SK-N-SH (cell line): Measurements from ENCODE around the gene TPSAB1. TPM values are rescaled to one million over a fixed set of nuclear protein-coding genes. Genes with fewer than 3 reads are reported as not detected.

Experiments
- CTCF ChIA-PET: fragments of 300-600, 350-600 bp; formaldehyde crosslinking; extraction: SDS; loops from one replicate; lab custom pipeline; 2021; lab: Yijun Ruan, JAX
- POLR2A ChIA-PET: fragments of 350-600 bp; sonication (Branson Sonifier 250); formaldehyde crosslinking; extraction: SDS; loops from one replicate; lab custom pipeline; 2020; ENCODE audit warnings: antibody characterized with exemption, inconsistent platforms; lab: Yijun Ruan, JAX
- DNase-seq: peaks from one replicate; pipeline ENCODE4 v3.0.0; 2012
- H2AFZ ChIP-seq: fragments of 200-600 bp; sonication (generic); 2 replicates; pipeline ENCODE4 v1.8.1; 2016; ENCODE audit warnings: antibody characterized with exemption, mild to moderate bottlenecking, low read depth
- H3F3A ChIP-seq: fragments of 200-600 bp; sonication (generic); replicated peaks from 2 replicates; pipeline ENCODE3; 2016; ENCODE audit warnings: antibody characterized with exemption, mild to moderate bottlenecking; ENCODE audit not compliant: insufficient read depth
- H3K27ac ChIP-seq, 2 experiments: fragments of 200-500 bp in 1 of 2; fragments of 200-600 bp in 1 of 2; sonication (Bioruptor generic) in 1 of 2; sonication (generic), shearing (Covaris generic) in 1 of 2; 2 replicates each; pipeline versions ENCODE4 v1.5.1 to v1.6.1; 2014 to 2016; ENCODE audit warnings: low read depth in 2 of 2, inconsistent platforms in 1 of 2, low read length in 1 of 2, mild to moderate bottlenecking in 1 of 2, mixed read lengths in 1 of 2
- H3K27me3 ChIP-seq: fragments of 200-600 bp; sonication (generic), shearing (Covaris generic); 2 replicates; pipeline ENCODE4 v1.6.1; 2016; ENCODE audit warnings: mixed run types; ENCODE audit not compliant: insufficient read depth
- H3K36me3 ChIP-seq, 2 experiments: fragments of 200-500 bp in 1 of 2; fragments of 200-600 bp in 1 of 2; sonication (Bioruptor generic) in 1 of 2; sonication (generic) in 1 of 2; replicated peaks in 1 of 2; 2 replicates each; pipeline versions ENCODE3 to v1.5.1; 2014 to 2016; ENCODE audit warnings: low read length in 1 of 2, mild to moderate bottlenecking in 1 of 2; ENCODE audit not compliant: insufficient read depth in 2 of 2, control insufficient read depth in 1 of 2
- H3K4me1 ChIP-seq, 2 experiments: fragments of 200-500 bp in 1 of 2; fragments of 200-600 bp in 1 of 2; sonication (Bioruptor generic) in 1 of 2; sonication (generic), shearing (Covaris generic) in 1 of 2; 2 replicates each; pipeline versions ENCODE4 v1.5.1 to v1.6.1; 2014 to 2016; ENCODE audit warnings: low read depth in 1 of 2, low read length in 1 of 2, mixed run types in 1 of 2; ENCODE audit not compliant: insufficient read depth in 2 of 2, control insufficient read depth in 1 of 2
- H3K4me2 ChIP-seq: fragments of 200-600 bp; sonication (generic), shearing (Covaris generic); 2 replicates; pipeline ENCODE4 v1.6.1; 2017; ENCODE audit warnings: mixed run types
- H3K4me3 ChIP-seq, 2 experiments: fragments of 200-500 bp in 1 of 2; fragments of 200-600 bp in 1 of 2; sonication (Bioruptor generic) in 1 of 2; sonication (generic), shearing (Covaris generic) in 1 of 2; 2 replicates each; pipeline versions ENCODE4 v1.5.1 to v1.8.1; 2014 to 2016; ENCODE audit warnings: low read depth in 2 of 2, inconsistent platforms in 1 of 2, low read length in 1 of 2, mild to moderate bottlenecking in 1 of 2, mixed read lengths in 1 of 2, moderate library complexity in 1 of 2
- H3K79me2 ChIP-seq: fragments of 200-600 bp; sonication (generic); 2 replicates; pipeline ENCODE4 v1.8.1; 2017; ENCODE audit warnings: mild to moderate bottlenecking; ENCODE audit not compliant: insufficient read depth
- H3K9ac ChIP-seq: fragments of 200-600 bp; sonication (generic); 2 replicates; pipeline ENCODE4 v1.6.1; 2017; ENCODE audit warnings: mixed run types
- H3K9me2 ChIP-seq: fragments of 200-600 bp; sonication (generic); 2 replicates; pipeline ENCODE4 v1.6.1; 2017; ENCODE audit warnings: mixed run types
- H3K9me3 ChIP-seq: fragments of 200-600 bp; sonication (generic); 2 replicates; pipeline ENCODE4 v1.6.1; 2017; ENCODE audit warnings: mixed run types, mild to moderate bottlenecking, moderate library complexity
- H4K20me1 ChIP-seq: fragments of 200-600 bp; sonication (generic); 2 replicates; pipeline ENCODE4 v1.6.1; 2017; ENCODE audit warnings: mild to moderate bottlenecking, mixed run types; ENCODE audit not compliant: insufficient read depth
- ELF1 ChIP-seq: IDR thresholded peaks from 2 replicates; pipeline ENCODE4 v1.4.0; 2012
- EZH2phosphoT487 ChIP-seq: fragments of 200-600 bp; sonication (generic); IDR thresholded peaks from 2 replicates; pipeline ENCODE4 v1.6.1; 2017; ENCODE audit warnings: low read depth, mixed run types, mild to moderate bottlenecking, antibody characterized with exemption, moderate library complexity, borderline replicate concordance
- GABPA ChIP-seq: IDR thresholded peaks from 2 replicates; pipeline ENCODE4 v1.4.0; 2012; ENCODE audit warnings: low read depth, mild to moderate bottlenecking
- JUND ChIP-seq: IDR thresholded peaks from 2 replicates; pipeline ENCODE4 v1.4.0; 2012
- NFIC ChIP-seq: IDR thresholded peaks from 2 replicates; pipeline ENCODE4 v1.4.0; 2012; ENCODE audit warnings: borderline replicate concordance
- NRF1 ChIP-seq: IDR thresholded peaks from 2 replicates; pipeline ENCODE4 v1.6.1; 2012; ENCODE audit warnings: low read depth, mild to moderate bottlenecking, low read length
- RCOR1 ChIP-seq: fragments of 150-350 bp; IDR thresholded peaks from 2 replicates; pipeline ENCODE4 v1.6.1; 2017; ENCODE audit warnings: antibody characterized with exemption, low read length
- SIN3A ChIP-seq: IDR thresholded peaks from 2 replicates; pipeline ENCODE4 v1.6.1; 2012; ENCODE audit warnings: low read depth, mild to moderate bottlenecking, low read length, moderate library complexity, borderline replicate concordance
- SMC3 ChIP-seq: IDR thresholded peaks from 2 replicates; pipeline ENCODE4 v1.6.1; 2012; ENCODE audit warnings: low read depth, low read length, improper control_type of control experiment
- TAF1 ChIP-seq: IDR thresholded peaks from 2 replicates; pipeline ENCODE4 v1.6.1; 2012; ENCODE audit warnings: low read depth, mild to moderate bottlenecking, low read length, moderate library complexity, borderline replicate concordance
- TEAD4 ChIP-seq: IDR thresholded peaks from 2 replicates; pipeline ENCODE4 v1.4.0; 2012; ENCODE audit warnings: mild to moderate bottlenecking, borderline replicate concordance; ENCODE audit not compliant: insufficient read depth
- WGBS: methylation state at CpG from one replicate; pipeline ENCODE4 v1.1.6; 2017; ENCODE audit warnings: low lambda C conversion rate; 5-methylcytosine and 5-hydroxymethylcytosine counted together
- polyA plus RNA-seq, 3 experiments: library from polyadenylated mRNA; depleted of rRNA; stranded (reverse); fragments of >200 nt; gene quantifications; 2 replicates each; pipeline ENCODE4 v1.2.3, GENCODE V29; 2012
- TF ChIP-seq, protein P1 (sequence below): IDR thresholded peaks from 2 replicates; pipeline ENCODE4 v1.6.1; 2012; ENCODE audit warnings: mild to moderate bottlenecking, low read depth, low read length, moderate library complexity
- TF ChIP-seq, protein P2 (sequence below): fragments of 150-350 bp; IDR thresholded peaks from 2 replicates; pipeline ENCODE4 v1.6.1; 2016; ENCODE audit warnings: mild to moderate bottlenecking, low read depth, low read length
- TF ChIP-seq, protein P3 (sequence below): IDR thresholded peaks from 2 replicates; pipeline ENCODE4 v1.4.0; 2012; ENCODE audit warnings: low read depth, borderline replicate concordance
- TF ChIP-seq, protein P4 (sequence below): IDR thresholded peaks from 2 replicates; pipeline ENCODE4 v1.4.0; 2012; ENCODE audit warnings: low read depth
- TF ChIP-seq, protein P5 (sequence below): IDR thresholded peaks from 2 replicates; pipeline ENCODE4; 2012

TPSAB1 gene
- polyA plus RNA-seq, 1 of the 3 experiments (the other 2 are of a cell fraction): not detected

DNA sequence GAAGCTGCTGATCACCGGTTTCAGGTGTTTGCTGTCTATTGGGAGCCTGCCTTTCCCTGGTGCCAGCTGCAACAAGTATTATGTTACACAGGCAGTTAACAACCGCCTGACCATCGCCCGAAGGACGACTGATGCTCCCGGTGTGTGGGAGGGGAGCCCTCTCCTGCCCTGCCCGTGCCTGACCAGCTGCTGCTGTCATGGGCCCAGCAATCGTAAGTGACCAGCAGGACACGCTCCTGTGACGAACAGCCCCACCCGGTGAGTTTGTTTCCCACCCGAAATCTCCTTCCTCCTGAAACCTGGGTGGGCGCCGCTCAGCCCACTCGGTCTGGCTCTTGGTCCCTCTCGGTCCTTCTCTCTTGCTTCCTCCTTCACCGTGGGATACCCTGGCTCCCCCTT, 51.1 kb downstream of the TPSAB1 start:
- Histone ChIP-seq H4K20me1 (no peaks in the 10 kb centered on the region), H2AFZ (no peak overlapping the region), H3K4me3 (no peak overlapping the region), H3K4me1 (peaks cover 0 to 8% of the 10 kb centered on the region in 2 experiments; a peak in 1 of 4 replicates), H3K4me2 (no peak overlapping the region), H3K27me3 (peaks cover 53% of the 10 kb centered on the region), H3K36me3 (no peaks in the 10 kb centered on the region), H3K9me2 (no peaks in the 10 kb centered on the region), H3K27ac (no peak overlapping the region), H3K9me3 (no peaks in the 10 kb centered on the region), H3F3A (no peaks in the 10 kb centered on the region), H3K79me2 (no peaks in the 10 kb centered on the region), H3K9ac (no peak overlapping the region)
- ChIA-PET CTCF (interaction anchor here (0.9 to 6.5 kb wide), 2 partner anchors 9 to 46 kb away, joined by 3 to 60 read pairs; no protein-coding TSS in a partner anchor), POLR2A (no interaction called here)
- WGBS: 38% methylated on average over 8 of the region's 17 CpGs
- TF ChIP-seq TAF1 (no peak), ELF1 (no peak), RCOR1 (no peak), NFIC (no peak), JUND (no peak), NRF1 (no peak), EZH2phosphoT487 (no peak), TEAD4 (no peak), GABPA (no peak), SMC3 (no peak), SIN3A (no peak)
- TF ChIP-seq, protein P1, sequence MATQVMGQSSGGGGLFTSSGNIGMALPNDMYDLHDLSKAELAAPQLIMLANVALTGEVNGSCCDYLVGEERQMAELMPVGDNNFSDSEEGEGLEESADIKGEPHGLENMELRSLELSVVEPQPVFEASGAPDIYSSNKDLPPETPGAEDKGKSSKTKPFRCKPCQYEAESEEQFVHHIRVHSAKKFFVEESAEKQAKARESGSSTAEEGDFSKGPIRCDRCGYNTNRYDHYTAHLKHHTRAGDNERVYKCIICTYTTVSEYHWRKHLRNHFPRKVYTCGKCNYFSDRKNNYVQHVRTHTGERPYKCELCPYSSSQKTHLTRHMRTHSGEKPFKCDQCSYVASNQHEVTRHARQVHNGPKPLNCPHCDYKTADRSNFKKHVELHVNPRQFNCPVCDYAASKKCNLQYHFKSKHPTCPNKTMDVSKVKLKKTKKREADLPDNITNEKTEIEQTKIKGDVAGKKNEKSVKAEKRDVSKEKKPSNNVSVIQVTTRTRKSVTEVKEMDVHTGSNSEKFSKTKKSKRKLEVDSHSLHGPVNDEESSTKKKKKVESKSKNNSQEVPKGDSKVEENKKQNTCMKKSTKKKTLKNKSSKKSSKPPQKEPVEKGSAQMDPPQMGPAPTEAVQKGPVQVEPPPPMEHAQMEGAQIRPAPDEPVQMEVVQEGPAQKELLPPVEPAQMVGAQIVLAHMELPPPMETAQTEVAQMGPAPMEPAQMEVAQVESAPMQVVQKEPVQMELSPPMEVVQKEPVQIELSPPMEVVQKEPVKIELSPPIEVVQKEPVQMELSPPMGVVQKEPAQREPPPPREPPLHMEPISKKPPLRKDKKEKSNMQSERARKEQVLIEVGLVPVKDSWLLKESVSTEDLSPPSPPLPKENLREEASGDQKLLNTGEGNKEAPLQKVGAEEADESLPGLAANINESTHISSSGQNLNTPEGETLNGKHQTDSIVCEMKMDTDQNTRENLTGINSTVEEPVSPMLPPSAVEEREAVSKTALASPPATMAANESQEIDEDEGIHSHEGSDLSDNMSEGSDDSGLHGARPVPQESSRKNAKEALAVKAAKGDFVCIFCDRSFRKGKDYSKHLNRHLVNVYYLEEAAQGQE: no peak
- TF ChIP-seq, protein P2, sequence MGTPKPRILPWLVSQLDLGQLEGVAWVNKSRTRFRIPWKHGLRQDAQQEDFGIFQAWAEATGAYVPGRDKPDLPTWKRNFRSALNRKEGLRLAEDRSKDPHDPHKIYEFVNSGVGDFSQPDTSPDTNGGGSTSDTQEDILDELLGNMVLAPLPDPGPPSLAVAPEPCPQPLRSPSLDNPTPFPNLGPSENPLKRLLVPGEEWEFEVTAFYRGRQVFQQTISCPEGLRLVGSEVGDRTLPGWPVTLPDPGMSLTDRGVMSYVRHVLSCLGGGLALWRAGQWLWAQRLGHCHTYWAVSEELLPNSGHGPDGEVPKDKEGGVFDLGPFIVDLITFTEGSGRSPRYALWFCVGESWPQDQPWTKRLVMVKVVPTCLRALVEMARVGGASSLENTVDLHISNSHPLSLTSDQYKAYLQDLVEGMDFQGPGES: no peak
- TF ChIP-seq, protein P3, sequence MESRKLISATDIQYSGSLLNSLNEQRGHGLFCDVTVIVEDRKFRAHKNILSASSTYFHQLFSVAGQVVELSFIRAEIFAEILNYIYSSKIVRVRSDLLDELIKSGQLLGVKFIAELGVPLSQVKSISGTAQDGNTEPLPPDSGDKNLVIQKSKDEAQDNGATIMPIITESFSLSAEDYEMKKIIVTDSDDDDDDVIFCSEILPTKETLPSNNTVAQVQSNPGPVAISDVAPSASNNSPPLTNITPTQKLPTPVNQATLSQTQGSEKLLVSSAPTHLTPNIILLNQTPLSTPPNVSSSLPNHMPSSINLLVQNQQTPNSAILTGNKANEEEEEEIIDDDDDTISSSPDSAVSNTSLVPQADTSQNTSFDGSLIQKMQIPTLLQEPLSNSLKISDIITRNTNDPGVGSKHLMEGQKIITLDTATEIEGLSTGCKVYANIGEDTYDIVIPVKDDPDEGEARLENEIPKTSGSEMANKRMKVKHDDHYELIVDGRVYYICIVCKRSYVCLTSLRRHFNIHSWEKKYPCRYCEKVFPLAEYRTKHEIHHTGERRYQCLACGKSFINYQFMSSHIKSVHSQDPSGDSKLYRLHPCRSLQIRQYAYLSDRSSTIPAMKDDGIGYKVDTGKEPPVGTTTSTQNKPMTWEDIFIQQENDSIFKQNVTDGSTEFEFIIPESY: no peak
- TF ChIP-seq, protein P4, sequence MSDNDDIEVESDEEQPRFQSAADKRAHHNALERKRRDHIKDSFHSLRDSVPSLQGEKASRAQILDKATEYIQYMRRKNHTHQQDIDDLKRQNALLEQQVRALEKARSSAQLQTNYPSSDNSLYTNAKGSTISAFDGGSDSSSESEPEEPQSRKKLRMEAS: no peak
- TF ChIP-seq, protein P5, sequence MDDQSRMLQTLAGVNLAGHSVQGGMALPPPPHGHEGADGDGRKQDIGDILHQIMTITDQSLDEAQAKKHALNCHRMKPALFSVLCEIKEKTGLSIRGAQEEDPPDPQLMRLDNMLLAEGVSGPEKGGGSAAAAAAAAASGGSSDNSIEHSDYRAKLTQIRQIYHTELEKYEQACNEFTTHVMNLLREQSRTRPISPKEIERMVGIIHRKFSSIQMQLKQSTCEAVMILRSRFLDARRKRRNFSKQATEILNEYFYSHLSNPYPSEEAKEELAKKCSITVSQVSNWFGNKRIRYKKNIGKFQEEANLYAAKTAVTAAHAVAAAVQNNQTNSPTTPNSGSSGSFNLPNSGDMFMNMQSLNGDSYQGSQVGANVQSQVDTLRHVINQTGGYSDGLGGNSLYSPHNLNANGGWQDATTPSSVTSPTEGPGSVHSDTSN: no peak
- DNase-seq: no peak

Other genes starting within 250 kb of the TPSAB1 start
- not detected in 2 replicates for gene SSTR5, start 168.0 kb upstream of the TPSAB1 start, polyA plus RNA-seq (2012; rRNA removed)
- not detected in 2 replicates for gene C1QTNF8, start 144.5 kb upstream of the TPSAB1 start, polyA plus RNA-seq (2012; rRNA removed)
- gene CACNA1H, start 87.6 kb upstream of the TPSAB1 start, polyA plus RNA-seq (2012; rRNA removed): not detected in 2 replicates
- gene TPSG1, start 15.4 kb upstream of the TPSAB1 start, polyA plus RNA-seq (2012; rRNA removed): not detected in 2 replicates
- gene TPSB2, start 10.5 kb upstream of the TPSAB1 start, polyA plus RNA-seq (2012; rRNA removed): not detected in 2 replicates
- not detected in 2 replicates for gene TPSD1, start 15.4 kb downstream of the TPSAB1 start, polyA plus RNA-seq (2012; rRNA removed)
- 107 and 113 TPM in 2 replicates for gene UBE2I, start 68.9 kb downstream of the TPSAB1 start, polyA plus RNA-seq (2012; rRNA removed)
- 1.1 and 2.0 TPM in 2 replicates for gene BAIAP3, start 92.9 kb downstream of the TPSAB1 start, polyA plus RNA-seq (2012; rRNA removed)
- gene TSR3, start 111.2 kb downstream of the TPSAB1 start, polyA plus RNA-seq (2012; rRNA removed): 67.6 and 87.3 TPM in 2 replicates
- 113 and 114 TPM in 2 replicates for gene GNPTG, start 111.2 kb downstream of the TPSAB1 start, polyA plus RNA-seq (2012; rRNA removed)
- 16.3 and 16.4 TPM in 2 replicates for gene UNKL, start 174.0 kb downstream of the TPSAB1 start, polyA plus RNA-seq (2012; rRNA removed)
- gene UQCC4, start 180.0 kb downstream of the TPSAB1 start, polyA plus RNA-seq (2012; rRNA removed): 47.6 and 51.9 TPM in 2 replicates
- not detected in 2 replicates for gene PERCC1, start 190.4 kb downstream of the TPSAB1 start, polyA plus RNA-seq (2012; rRNA removed)
- gene CCDC154, start 203.9 kb downstream of the TPSAB1 start, polyA plus RNA-seq (2012; rRNA removed): 0.35 and 0.41 TPM in 2 replicates
- gene CLCN7, start 234.3 kb downstream of the TPSAB1 start, polyA plus RNA-seq (2012; rRNA removed): 22.7 and 44.3 TPM in 2 replicates
- not detected in 2 replicates for gene PTX4, start 248.2 kb downstream of the TPSAB1 start, polyA plus RNA-seq (2012; rRNA removed)